ENCODE measurements around the gene GALP.
A peak's percentile ranks its signal among the peaks of the same experiment; 100 is the strongest.
"Not testable (repeated sequence)": the region's sequence is repeated elsewhere in the genome, so short reads cannot be mapped to it uniquely, and the experiment has no call there.

GALP gene

GRCh38 chr19:56221442-56221841 is 45.6 kb downstream of the GALP start:
- peak; percentile 20 for TF ChIP-seq CTCF (IDR thresholded peaks at IDR 0.05; ENCODE audit: low read depth, low read length)
- peak; percentile 2 for DNase-seq (ENCODE audit: low read depth)
- H3K4me3 ChIP-seq (ENCODE audit: low read depth, low read length), result not testable (repeated sequence)

- no peak for DNase-seq (ENCODE audit: low read depth)
- H3K4me3 ChIP-seq (ENCODE audit: low read depth, low read length), result no peak overlapping the region
- TF ChIP-seq MYC (IDR thresholded peaks at IDR 0.05; ENCODE audit: low read depth, low read length) (no peak), POLR2A (IDR thresholded peaks at IDR 0.05; ENCODE audit: extremely low read depth, insufficient read length) (no peak), CTCF (IDR thresholded peaks at IDR 0.05; ENCODE audit: low read depth, low read length) (no peak), MAX (IDR thresholded peaks at IDR 0.05; ENCODE audit: low read depth, low read length) (no peak)
These were observed 46.0 kb downstream of the GALP start for GRCh38 chr19:56221851-56222250.

GRCh38 chr19:56222901-56223300 is 47.1 kb downstream of the GALP start:
- TF ChIP-seq CTCF (IDR thresholded peaks at IDR 0.05; ENCODE audit: low read depth, low read length) (peak; percentile 6), POLR2A (IDR thresholded peaks at IDR 0.05; ENCODE audit: extremely low read depth, insufficient read length) (no peak)
- H3K4me3 ChIP-seq (ENCODE audit: low read depth, low read length), result no peak overlapping the region
- no peak for DNase-seq (ENCODE audit: low read depth)

GRCh38 chr19:56223481-56223880 is 47.7 kb downstream of the GALP start:
- TF ChIP-seq CTCF (IDR thresholded peaks at IDR 0.05; ENCODE audit: low read depth, low read length) (no peak), MAX (IDR thresholded peaks at IDR 0.05; ENCODE audit: low read depth, low read length) (no peak), MYC (IDR thresholded peaks at IDR 0.05; ENCODE audit: low read depth, low read length) (no peak), POLR2A (IDR thresholded peaks at IDR 0.05; ENCODE audit: extremely low read depth, insufficient read length) (no peak)
- no peak overlapping the region for H3K4me3 ChIP-seq (ENCODE audit: low read depth, low read length)
- DNase-seq (ENCODE audit: low read depth), result no peak

Data from NB4 (cell line).